Tibial nerve (tissue), 4 donors: Measurements from ENCODE around the gene TJAP1. TPM values are rescaled to one million over a fixed set of nuclear protein-coding genes. Genes with fewer than 3 reads are reported as not detected.

Source experiments
- DNase-seq, 2 donors: peaks; one replicate each; pipeline ENCODE4 v3.0.0-alpha.2; 2019; ENCODE audit warnings: low spot score in 2 of 2
- H3K27ac ChIP-seq, 4 donors: fragments of 200-600 bp; sonication (generic) in 3 of 4; one replicate each; pipeline ENCODE4 v1.5.1; 2017 to 2019; ENCODE audit warnings: mild to moderate bottlenecking in 1 of 4
- H3K27me3 ChIP-seq, 2 donors: fragments of 200-600 bp; sonication (generic) in 1 of 2; one replicate each; pipeline versions ENCODE4 v1.5.1 to v1.6.0; 2017 to 2019
- H3K36me3 ChIP-seq, 3 donors: fragments of 200-600 bp; sonication (generic); one replicate each; pipeline ENCODE4 v1.5.1; 2018 to 2019
- H3K4me1 ChIP-seq, 4 donors: fragments of 200-600 bp; sonication (generic) in 3 of 4; one replicate each; pipeline ENCODE4 v1.5.1; 2017 to 2019
- H3K4me3 ChIP-seq, 4 donors: fragments of 200-600 bp; sonication (generic) in 3 of 4; one replicate each; pipeline ENCODE4 v1.5.1; 2017 to 2019; ENCODE audit warnings: mild to moderate bottlenecking in 1 of 4, moderate library complexity in 1 of 4
- H3K9me3 ChIP-seq, 4 donors: fragments of 200-600 bp; sonication (generic) in 3 of 4; one replicate each; pipeline ENCODE4 v1.5.1; 2017 to 2019
- EP300 ChIP-seq, 2 donors: sonication (generic); formaldehyde crosslinking; IDR thresholded peaks; one replicate each; pipeline ENCODE4 v1.6.1; 2017; ENCODE audit warnings: antibody characterized with exemption in 2 of 2, mild to moderate bottlenecking in 1 of 2
- POLR2A ChIP-seq, 2 donors: fragments of 450-650 bp; IDR thresholded peaks; one replicate each; pipeline ENCODE4 v1.6.1; 2017; ENCODE audit warnings: antibody characterized with exemption in 2 of 2, mild to moderate bottlenecking in 2 of 2, moderate library complexity in 2 of 2
- WGBS, 2 donors: methylation state at CpG; one replicate each; pipeline ENCODE4 v1.1.5; 2018; 5-methylcytosine and 5-hydroxymethylcytosine counted together
- total RNA-seq, 4 donors: library from RNA; depleted of rRNA; stranded (reverse); fragments of >200 nt; gene quantifications; one replicate each; pipeline ENCODE4 v1.1.0, GENCODE V29; 2016
- TF ChIP-seq, protein P1 (sequence below), 5 experiments: fragments of 200-600 bp in 3 of 5; fragments of 450-650 bp in 2 of 5; sonication (generic) in 3 of 5; IDR thresholded peaks; one replicate each; pipeline ENCODE4 v1.5.1; 2016 to 2019; ENCODE audit warnings: antibody characterized with exemption in 5 of 5, mild to moderate bottlenecking in 3 of 5, moderate library complexity in 2 of 5

The TJAP1 gene
- total RNA-seq, 4 donors from 2014 or later: 30.2 to 43.8 (median 32.3) TPM

DNA sequence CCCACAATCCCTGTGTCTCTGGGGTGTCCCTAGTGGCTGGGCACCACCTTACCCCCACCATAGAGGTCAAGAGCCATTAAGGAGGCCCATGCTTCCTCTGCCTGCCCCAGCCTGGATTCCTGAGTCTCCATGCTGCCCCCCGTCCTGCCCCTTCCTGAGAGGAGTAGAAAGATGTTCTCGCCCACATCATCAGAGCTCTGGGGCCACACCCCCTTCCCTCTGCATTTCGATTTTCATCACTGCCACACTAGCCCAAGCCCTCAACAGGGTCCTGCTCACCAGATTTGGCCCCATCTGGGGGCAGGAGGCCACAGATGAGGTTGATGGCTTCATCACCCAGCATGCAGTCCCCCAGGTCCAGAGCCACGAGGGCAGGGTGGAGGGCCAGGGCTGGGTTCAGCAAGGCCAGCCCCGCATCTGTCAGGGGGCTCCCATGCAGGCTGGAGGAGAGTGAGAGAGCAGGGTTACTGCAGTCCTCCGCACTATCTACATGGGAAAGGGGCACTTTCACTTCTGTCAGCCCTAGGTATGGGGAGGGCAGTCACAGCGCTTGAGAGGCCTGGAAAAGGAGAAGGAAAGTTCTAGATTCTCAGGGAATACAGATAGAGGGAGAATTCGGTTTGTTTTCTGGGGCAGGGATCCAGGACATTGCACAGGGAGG is 31.2 kb downstream of the TJAP1 start:
- WGBS, 2 donors: 58 to 67% methylated on average over 7 to 8 of the region's 8 CpGs
- Histone ChIP-seq H3K4me3 (no peak overlapping the region), H3K4me1 (peaks cover 0 to 32% (median 11%) of the 10 kb centered on the region in 4 donors), H3K27ac (no peak overlapping the region), H3K9me3 (no peaks in the 10 kb centered on the region), H3K36me3 (peaks cover 0 to 58% (median 19%) of the 10 kb centered on the region in 3 donors), H3K27me3 (no peaks in the 10 kb centered on the region)
- TF ChIP-seq POLR2A (IDR thresholded peaks at IDR 0.05) (no peak), EP300 (IDR thresholded peaks at IDR 0.05) (no peak)
- TF ChIP-seq, protein P1, sequence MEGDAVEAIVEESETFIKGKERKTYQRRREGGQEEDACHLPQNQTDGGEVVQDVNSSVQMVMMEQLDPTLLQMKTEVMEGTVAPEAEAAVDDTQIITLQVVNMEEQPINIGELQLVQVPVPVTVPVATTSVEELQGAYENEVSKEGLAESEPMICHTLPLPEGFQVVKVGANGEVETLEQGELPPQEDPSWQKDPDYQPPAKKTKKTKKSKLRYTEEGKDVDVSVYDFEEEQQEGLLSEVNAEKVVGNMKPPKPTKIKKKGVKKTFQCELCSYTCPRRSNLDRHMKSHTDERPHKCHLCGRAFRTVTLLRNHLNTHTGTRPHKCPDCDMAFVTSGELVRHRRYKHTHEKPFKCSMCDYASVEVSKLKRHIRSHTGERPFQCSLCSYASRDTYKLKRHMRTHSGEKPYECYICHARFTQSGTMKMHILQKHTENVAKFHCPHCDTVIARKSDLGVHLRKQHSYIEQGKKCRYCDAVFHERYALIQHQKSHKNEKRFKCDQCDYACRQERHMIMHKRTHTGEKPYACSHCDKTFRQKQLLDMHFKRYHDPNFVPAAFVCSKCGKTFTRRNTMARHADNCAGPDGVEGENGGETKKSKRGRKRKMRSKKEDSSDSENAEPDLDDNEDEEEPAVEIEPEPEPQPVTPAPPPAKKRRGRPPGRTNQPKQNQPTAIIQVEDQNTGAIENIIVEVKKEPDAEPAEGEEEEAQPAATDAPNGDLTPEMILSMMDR (IDR thresholded peaks at IDR 0.05): no peak
- DNase-seq: no peak

DNA sequence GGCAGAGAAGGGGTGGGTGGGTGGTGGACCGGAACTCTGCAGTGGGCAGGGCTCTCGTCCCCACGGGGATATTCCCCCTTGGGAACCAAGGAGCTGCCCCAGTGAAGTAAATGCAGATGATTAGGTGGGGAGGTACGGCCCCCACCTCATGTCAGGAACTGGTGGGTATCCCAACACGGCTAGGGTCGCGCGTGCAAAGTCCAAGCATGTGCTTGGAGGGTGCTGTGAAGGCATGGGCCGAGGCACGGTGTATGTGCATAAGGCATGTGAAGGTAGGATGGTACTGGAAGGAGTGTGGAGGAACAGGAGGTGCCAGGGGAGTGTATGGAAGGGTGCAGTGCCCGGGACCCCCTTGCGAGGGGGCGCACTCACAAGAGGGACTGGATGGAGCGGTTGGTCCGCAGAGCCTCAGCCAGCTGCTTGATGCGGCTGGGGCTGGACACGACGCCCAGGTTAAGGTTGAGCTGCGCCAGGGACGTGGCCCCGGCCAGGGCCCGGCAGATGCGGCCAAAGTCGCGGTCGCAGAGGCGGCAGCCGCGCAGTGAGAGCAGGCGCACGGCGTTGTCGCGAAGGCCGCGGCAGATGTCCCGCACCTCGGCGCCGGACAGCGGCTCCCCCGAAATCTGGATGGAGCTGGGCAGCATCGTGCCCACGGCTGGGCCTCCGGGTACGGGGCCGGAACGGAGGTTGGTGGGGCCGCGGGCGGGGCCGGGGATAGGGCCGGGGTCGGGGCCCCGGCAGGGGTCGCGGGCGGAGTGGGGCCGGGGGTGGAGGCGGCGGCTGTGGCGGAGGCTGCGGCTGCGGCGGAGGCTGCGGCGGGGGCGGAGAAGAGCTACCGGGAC is 32.0 kb downstream of the TJAP1 start:
- H3K36me3 ChIP-seq: peaks cover 0 to 58% (median 23%) of the 10 kb centered on the region in 3 donors

DNA sequence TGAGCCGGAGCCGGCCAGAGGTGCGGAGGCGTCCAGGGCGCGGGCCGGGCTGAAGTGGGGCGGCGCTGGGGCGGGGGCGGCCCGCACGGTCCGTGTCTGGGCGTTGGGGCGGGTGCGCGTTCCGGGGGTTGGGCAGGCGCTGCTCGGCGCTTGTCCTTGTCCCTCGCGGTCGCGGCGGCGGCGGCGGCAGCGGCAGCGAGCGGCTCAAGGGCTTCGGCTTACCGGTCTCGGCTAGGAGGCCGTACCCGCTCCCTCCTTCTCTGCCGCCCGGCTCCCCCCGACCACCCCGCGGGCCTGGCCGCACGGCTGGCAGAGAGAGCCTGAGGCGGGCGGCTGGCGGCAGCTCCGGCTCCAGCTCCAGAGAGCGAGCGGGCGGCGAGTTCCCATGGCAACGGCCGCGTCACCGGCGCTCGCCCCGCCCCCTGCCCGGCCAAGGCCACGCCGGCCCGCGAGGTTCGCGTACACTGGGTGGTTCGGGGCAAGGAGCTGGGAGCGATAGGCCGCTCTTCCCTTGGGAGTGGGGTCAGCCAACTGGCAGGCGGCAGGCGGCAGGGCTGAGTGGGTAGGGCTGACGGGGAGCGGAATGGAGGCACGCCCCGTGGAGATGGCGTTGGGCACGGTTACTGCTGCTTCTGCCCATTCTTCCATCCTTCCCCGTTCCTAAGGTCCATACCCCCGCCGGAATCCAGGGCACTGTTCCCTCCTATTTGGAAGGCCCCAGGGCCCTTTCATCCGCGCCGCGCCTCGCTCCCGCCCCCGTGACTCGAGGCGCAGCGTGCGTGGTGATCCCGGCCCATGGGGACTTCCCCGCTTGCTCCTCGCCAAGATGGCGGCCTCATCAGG is 32.8 kb downstream of the TJAP1 start, which contains the start of gene LRRC73:
LRRC73 (minus strand) TSS at position 363 of the 843 bp plus-strand sequence. CDS start 561 bp downstream, outside the sequence.
- Histone ChIP-seq H3K36me3 (peaks cover 0 to 57% (median 27%) of the 10 kb centered on the region in 3 donors), H3K27ac (peak within 1 kb of the TSS in 3 of 4 donors; percentile 64 to 81 (median 71)), H3K4me3 (peak within 1 kb of the TSS; percentile 56 to 91 (median 64)), H3K27me3 (no peaks in the 10 kb centered on the region), H3K4me1 (peaks cover 0 to 46% (median 15%) of the 10 kb centered on the region in 4 donors), H3K9me3 (no peaks in the 10 kb centered on the region)
- DNase-seq: peak; percentile 65 to 76
- WGBS, 2 donors: 4% methylated on average over 37 to 72 of the region's 96 CpGs
- TF ChIP-seq, protein P1 (IDR thresholded peaks at IDR 0.05): no peak
- peak in 1 of 2 donors; percentile 46 for TF ChIP-seq POLR2A (IDR thresholded peaks at IDR 0.05)
- peak in 1 of 2 donors; percentile 44 for TF ChIP-seq EP300 (IDR thresholded peaks at IDR 0.05)

More for the DNA sequence above, 32.0 kb downstream of the TJAP1 start:
- TF ChIP-seq POLR2A (IDR thresholded peaks at IDR 0.05) (no peak), EP300 (IDR thresholded peaks at IDR 0.05) (no peak)
- TF ChIP-seq, protein P1 (IDR thresholded peaks at IDR 0.05): no peak
- no peaks in the 10 kb centered on the region for H3K9me3 ChIP-seq
- no peak for DNase-seq
- H3K27ac ChIP-seq: peak overlapping the region in 2 of 4 donors; percentile 71 to 81
- peaks cover 0 to 37% (median 11%) of the 10 kb centered on the region in 4 donors for H3K4me1 ChIP-seq
- 13 to 29% methylated on average over 19 to 37 of the region's 69 CpGs for WGBS, 2 donors
- H3K27me3 ChIP-seq: no peaks in the 10 kb centered on the region
- peak overlapping the region; percentile 56 to 91 (median 64) for H3K4me3 ChIP-seq

DNA sequence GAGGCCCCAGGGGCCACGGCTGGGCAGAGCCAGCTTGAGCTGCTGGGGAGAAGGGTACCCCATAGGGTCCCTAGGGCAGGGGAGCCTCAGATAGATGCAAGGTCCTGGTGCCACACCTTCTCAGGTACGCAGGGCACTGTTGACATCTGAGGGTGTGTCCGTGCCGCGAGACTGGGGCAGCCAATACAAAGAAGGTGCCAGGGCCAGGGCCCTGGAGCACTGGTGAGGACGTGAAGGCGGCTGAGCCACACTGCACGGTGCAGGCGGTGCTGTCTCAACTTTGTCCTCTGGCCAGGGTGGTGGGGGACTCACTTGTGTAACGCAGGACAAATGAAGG is 33.4 kb downstream of the TJAP1 start:
- Histone ChIP-seq H3K36me3 (peaks cover 0 to 57% (median 31%) of the 10 kb centered on the region in 3 donors), H3K4me1 (peaks cover 0 to 52% (median 21%) of the 10 kb centered on the region in 4 donors), H3K4me3 (peak overlapping the region; percentile 56 to 91 (median 64)), H3K27me3 (no peaks in the 10 kb centered on the region), H3K9me3 (no peaks in the 10 kb centered on the region), H3K27ac (peak overlapping the region in 3 of 4 donors; percentile 64 to 81 (median 71))
- DNase-seq: no peak
- no peak for TF ChIP-seq POLR2A (IDR thresholded peaks at IDR 0.05)
- TF ChIP-seq, protein P1 (IDR thresholded peaks at IDR 0.05): no peak
- no peak for TF ChIP-seq EP300 (IDR thresholded peaks at IDR 0.05)
- 85 to 90% methylated on average over 8 to 9 of the region's 10 CpGs for WGBS, 2 donors
